DMS153 treated with DMSO at 0.1 percent for 48 hours (cell line): ENCODE data around the gene EDA.
"Not testable (repeated sequence)": the region's sequence is repeated elsewhere in the genome, so short reads cannot be mapped to it uniquely, and the experiment has no call there.

Experiments
- DNase-seq: peaks from one replicate; lab custom pipeline; 2025; ENCODE audit not compliant: unreplicated experiment; lab: John Stamatoyannopoulos, UW

The EDA gene

DNA sequence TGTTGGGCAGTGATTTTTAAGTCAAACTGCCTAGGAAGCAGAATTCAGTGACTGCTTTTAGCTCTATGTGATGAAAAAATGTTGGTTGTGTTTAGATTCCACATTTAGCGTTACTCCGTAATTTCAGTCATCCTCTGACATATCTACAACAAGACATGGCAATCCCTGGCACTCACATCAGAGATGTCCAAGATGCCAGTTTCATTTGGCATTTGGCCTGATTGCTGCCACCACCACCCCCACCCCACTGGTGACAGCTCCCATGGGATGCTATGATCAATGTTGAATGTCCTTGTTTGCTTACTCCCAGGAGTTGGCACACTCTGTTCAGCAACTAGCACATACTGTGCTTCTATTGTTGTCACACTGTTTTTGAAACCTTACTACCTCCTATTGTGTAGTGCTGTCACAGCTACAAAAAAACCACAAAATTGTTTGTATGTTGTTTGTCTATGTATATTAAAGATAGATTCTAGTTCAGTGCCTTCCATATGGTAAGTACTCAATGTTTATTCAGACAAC lies 332.4 kb downstream of the EDA start:
- DNase-seq = peak; percentile 2

- no peak for DNase-seq
These were observed 335.8 kb downstream of the EDA start for GRCh38 chrX:69951753-69952152.

DNA sequence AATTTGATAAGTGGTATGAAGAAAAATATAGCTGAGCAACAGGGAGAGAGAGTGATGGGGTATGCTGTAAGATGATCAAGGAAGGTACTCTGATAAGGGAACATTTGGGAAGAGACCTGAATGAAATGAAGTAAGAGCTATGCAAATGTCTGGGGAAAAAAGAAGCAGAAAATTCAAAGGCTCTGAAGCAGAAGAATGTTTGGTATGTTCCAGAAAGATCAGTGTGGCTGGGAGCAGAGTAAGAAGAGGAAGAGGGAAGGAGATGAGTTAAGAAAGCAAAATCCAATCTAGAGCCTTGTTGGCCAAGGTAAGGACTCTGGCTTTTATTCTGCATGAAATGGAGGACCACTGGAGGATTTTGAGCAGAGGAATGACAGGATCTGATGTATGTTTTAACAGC lies 343.8 kb downstream of the EDA start:
- no peak for DNase-seq

DNA sequence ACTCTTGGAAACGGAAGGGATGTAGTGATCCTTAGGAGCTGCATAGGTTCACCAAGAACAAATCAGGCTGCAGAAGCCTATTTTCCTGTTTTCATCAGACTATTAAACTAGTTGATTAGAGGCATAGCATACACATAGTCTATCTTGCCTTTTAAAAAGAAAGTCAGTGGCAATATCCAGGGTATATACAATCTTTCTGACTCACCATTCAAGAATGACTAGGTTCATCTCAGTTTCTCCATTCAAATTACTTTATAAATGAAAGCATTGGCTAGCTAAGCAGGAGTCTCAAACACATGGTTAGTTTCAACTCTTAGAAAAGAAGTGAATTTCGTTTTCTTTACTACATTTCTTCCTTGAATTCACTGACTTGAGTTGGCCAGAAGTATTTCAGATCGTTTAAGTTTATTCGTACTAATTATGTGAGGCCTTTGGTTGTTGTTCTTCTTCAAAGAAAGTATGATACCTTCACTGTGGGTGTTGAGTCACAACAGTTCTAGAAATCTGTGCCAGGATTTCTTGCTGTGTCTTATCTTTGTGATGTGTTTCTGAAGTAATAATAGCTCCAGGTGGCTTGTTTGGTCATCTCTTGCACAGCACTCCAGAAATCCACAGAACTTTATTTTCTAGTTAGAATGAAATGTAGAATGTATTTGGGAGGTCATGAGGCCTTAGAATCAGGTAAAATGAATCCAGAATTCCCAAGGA lies 345.6 kb downstream of the EDA start:
- DNase-seq = no peak

DNA sequence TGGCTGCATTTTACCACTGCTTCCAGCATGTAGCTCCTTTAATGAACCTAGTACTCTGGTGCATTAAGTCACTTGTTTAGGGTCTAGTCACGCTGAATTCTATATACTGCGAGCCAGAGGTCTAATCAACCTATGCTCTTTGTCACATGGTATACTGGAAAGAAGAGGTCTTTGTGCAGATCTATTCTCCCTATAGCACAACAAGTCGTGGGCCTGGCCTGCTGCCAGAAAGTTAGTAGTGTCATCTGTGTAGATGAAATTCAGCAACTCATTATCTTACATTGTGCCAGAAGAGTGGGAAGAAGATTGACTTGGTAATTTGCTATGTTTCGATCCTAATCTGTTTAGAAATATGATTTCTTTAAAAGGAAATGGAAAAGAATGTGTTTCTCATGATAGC lies 353.0 kb downstream of the EDA start:
- no peak for DNase-seq

DNA sequence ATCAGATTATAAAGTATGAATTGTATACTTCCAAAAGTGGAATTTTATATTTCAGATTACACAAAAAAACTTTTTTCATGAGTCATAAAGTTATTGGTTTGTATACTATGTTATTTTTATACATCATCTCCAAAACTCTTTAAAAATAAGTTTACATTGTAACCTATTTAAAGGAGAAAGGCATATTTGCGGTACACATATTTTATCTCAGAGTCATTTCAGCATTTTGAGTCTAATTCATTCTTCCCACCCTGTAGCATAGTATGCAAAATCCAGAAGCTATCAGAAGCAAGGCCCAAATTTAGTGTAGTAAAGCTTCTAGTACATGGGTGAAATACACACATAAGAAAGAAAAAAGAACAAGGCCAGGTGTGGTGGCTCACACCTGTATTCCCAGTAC lies 353.5 kb downstream of the EDA start:
- DNase-seq = no peak

- no peak for DNase-seq
These were observed 371.8 kb downstream of the EDA start for GRCh38 chrX:69987691-69988090.

DNA sequence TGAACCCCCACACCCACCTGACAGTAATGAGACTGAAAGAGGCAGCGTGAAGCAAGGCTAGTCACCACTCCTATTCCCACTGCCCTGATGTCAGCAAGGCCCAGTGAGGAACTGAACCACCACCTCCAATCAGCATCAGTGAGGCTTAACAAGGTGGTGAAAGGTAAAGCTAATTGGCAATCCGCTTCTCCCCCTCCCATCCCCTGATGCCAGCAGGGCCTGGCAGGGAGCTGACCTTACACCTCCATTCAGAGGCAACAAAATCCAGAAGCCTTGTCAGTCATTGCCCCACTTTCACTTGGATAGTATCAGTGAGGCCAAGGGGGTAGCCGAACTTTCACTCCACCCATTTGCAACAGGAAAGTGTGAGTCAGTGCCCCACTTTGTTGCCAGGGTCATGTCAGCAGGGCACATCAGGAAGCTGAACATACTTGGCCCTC lies 373.1 kb downstream of the EDA start:
- no peak for DNase-seq

DNA sequence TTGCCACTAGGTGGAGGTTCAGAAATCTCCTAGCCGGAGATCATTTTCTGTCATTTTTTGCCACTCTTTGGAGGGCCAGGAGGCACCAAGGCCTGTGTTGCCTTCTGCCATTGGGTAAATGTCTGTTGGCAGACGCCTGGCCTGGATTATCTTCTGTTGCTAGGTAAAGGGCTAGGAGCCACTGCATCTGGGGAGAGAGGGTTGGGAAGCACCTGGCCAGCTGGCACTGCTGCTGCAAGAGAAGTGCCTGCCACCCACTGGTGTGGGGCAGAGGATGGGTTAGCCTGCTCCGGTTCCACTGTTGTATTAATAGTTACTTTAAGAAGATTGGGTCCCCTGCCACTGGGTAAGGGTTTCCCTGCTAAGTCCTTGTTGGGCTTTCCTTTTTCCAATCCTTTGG lies 375.8 kb downstream of the EDA start:
- DNase-seq = no peak

DNA sequence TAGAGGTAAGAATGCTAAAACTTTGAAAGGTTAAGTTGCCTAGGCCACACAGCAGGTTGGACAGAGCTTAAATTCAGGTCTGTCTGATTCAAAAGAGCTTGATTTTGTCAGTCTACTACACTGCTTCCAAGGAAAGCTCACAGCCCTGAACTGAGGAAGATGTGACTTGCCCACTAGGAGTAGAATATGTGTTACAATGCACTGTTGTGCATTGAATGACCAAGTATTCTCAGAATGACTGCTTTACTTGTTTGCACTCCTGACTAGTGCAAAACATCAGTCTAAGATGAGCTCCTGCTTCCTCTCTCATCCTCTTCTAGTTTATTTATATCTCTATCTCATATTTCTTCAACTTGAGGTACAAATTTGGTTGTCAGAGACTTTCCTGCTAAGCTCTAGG lies 377.6 kb downstream of the EDA start:
- DNase-seq = no peak

DNA sequence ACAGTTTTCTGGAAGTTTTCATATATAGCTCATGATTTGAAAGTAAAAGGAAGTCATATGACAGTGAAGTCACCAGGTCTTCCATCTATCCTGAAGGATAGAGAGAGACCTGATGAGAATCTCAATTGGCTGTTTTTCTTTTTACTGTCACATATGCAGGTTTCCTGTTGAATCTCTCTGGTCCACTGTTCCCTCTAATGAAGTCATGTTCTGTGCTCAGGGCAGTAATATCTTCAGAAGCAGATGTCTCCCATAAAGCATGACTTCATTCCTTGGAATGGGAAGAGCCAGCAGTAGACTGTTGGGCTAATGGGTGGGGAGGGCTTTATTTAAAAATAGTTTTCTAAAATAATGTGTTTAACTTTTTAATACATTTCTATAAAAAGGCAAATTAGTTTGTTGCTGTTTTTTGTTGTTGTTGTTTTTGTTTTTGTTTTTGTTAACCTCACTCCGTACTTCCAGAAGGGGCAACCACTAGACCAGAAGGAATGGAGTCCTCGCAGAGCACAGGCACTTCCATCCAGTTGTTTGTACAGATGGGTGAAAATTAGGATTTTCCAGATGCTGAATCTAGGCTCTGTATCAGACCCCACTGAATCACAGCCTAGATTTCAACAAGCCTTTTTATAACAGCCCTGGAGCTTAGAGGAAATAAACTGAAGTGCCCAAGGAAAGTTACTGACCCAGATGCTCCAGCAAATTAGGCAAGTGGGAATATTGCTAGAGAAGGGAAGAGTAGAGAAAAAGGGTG lies 379.6 kb downstream of the EDA start:
- no peak for DNase-seq

GRCh38 chrX:69996113-69996468 lies 380.2 kb downstream of the EDA start:
- DNase-seq = no peak

GRCh38 chrX:69998299-69998698 lies 382.4 kb downstream of the EDA start:
- DNase-seq = not testable (repeated sequence)

DNA sequence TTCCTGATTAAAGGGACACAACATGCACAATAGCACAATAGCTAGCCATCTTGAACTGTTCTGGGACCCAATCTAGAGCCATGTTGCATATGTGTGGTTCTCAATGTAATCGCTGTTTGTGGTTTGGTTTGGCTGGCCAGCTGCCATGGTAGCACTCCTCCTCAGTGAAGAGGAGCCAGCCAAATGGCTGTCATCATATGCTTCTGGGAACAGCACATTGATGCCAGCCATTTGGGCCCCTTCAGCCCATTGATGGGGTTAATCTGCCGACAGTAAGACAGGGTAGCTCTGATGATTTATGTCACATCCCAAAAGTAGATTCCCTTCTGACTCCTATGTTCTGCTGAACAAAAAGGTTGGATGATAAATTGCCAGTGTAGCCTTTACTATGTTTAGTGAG lies 385.4 kb downstream of the EDA start:
- DNase-seq = no peak

DNA sequence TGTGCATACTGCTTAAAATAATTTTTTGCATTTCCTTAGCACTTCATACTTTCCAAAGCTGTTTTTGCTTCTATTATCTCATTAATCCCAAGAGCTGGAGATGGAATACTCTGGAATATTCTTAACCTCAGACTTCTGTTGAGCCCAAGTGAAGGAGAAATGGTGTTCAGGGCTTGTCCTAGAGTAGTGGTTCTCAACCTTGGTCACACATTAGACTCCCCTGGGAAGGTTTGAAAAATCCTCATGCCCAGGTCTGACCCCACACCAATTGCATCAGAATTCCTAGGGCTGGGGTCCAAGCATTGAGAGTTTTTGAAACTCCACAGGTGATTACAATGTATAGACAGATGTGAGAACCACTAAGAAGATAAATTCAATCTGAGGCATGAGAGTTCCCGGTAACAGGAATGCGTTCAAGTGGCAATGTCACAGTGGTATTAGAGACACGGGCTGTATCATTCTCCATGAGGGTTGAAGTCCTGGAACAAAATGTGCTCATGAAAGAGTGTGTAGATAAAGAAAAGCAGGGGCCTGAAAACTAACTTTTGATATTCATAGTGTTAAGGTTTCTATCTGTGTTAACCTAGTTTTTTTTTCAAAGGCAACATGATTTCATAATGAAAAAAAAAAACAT lies 385.9 kb downstream of the EDA start:
- no peak for DNase-seq

GRCh38 chrX:70007946-70008345 lies 392.0 kb downstream of the EDA start:
- DNase-seq = no peak

- DNase-seq = no peak
These were observed 393.1 kb downstream of the EDA start for GRCh38 chrX:70009049-70009448.

- no peak for DNase-seq
These were observed 394.1 kb downstream of the EDA start for GRCh38 chrX:70009970-70010369.

DNA sequence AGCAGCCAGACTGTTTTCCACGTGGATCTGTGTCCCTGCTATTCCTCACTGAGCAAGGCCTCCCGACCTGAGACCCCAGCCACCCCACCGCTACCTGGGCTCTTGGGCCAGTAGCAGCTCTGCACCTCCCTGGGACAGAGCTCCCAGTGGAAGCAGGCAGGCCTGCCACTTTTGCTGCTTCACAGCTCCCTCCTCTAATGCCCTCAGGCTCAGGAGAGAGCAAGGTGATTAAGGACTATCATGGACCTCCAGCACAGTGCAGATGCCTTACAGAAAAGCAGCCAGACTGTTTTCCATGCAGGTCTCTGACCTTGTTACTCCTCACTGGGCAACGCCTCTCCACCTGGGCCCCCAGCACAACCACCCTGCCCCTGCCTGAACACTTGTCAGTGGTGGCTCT lies 396.8 kb downstream of the EDA start:
- no peak for DNase-seq

GRCh38 chrX:70013466-70014381 lies 397.8 kb downstream of the EDA start:
- no peak for DNase-seq

DNA sequence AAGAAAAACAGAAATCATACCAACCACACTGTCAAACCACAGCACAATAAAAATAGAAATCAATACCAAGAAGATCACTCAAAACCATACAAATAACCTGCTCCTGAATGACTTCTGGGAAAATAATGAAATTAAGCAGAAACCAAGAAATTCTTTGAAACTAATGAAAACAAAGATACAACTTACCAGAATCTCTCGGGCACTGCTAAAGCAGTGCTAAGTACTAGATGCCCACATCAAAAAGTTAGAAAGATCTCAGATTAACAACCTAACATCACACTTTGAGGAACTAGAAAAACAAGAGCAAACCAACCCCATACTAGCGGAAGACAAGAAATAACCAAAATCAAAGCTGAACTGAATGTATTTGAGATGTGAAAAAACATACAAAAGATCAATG lies 400.6 kb downstream of the EDA start:
- no peak for DNase-seq
